ENCODE measurements around the gene PRKAG2. TPM values are rescaled to one million over a fixed set of nuclear protein-coding genes. Genes with fewer than 3 reads are reported as not detected.

The PRKAG2 gene
- total RNA-seq, 2 donors from 2014 or later, result 23.2 to 28.4 TPM

GRCh38 chr7:151507806-151508205 is 369.1 kb downstream of the PRKAG2 start:
- no peak overlapping the region for H3K4me3 Mint-ChIP-seq
- peaks cover 0 to 2% of the 10 kb centered on the region in 2 donors for H3K36me3 Mint-ChIP-seq (ENCODE audit: insufficient read depth in 2 of 2)
- no peaks in the 10 kb centered on the region for H3K9me3 Mint-ChIP-seq
- H3K4me1 Mint-ChIP-seq (ENCODE audit: low read depth), result peaks cover 73% of the 10 kb centered on the region
- H3K27ac Mint-ChIP-seq, result no peak overlapping the region
- no peak for ATAC-seq (replicated peaks in 1 of 2)
- no peak for DNase-seq
- no peaks in the 10 kb centered on the region for H3K27me3 Mint-ChIP-seq (ENCODE audit: low read depth)

- Mint-ChIP-seq H3K4me3 (no peak overlapping the region), H3K9me3 (no peaks in the 10 kb centered on the region), H3K27me3 (ENCODE audit: low read depth) (no peaks in the 10 kb centered on the region), H3K36me3 (ENCODE audit: insufficient read depth in 2 of 2) (peaks cover 0 to 2% of the 10 kb centered on the region in 2 donors), H3K27ac (no peak overlapping the region), H3K4me1 (ENCODE audit: low read depth) (peaks cover 67% of the 10 kb centered on the region)
- DNase-seq, result no peak
- no peak for ATAC-seq (replicated peaks in 1 of 2)
Measured at GRCh38 chr7:151506901-151507382, 370.0 kb downstream of the PRKAG2 start.

Other genes with a start within 250 kb of the PRKAG2 start
- gene GALNTL5, start 79.3 kb upstream of the PRKAG2 start, total RNA-seq, result not detected
- gene GALNT11, start 148.6 kb upstream of the PRKAG2 start, total RNA-seq, result 10 to 100 TPM; 16.9 to 18.0 TPM